ENCODE data around the gene SLC12A6.
"Not testable (repeated sequence)": the region's sequence is repeated elsewhere in the genome, so short reads cannot be mapped to it uniquely, and the experiment has no call there.

The SLC12A6 gene

DNA sequence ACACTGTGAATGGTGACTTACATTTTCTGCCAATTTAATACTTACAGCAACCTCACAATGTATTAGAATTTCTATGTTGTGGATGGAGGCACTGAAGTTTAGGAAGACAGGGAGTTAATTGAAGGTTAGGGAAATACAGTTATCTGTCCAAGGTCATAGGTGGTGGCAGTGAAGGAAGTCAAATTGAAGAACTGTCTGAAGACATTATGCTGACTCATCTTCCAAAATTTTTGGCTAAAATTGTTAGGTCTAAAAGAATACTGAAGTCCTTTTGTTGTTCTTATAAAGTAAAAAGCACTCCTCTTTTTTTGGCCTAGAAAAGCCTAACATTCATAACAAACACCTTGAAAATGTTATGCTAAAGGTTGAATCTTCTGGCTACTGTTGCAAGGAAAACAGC, 85.0 kb downstream of the SLC12A6 start:
- DNase-seq: no peak

DNA sequence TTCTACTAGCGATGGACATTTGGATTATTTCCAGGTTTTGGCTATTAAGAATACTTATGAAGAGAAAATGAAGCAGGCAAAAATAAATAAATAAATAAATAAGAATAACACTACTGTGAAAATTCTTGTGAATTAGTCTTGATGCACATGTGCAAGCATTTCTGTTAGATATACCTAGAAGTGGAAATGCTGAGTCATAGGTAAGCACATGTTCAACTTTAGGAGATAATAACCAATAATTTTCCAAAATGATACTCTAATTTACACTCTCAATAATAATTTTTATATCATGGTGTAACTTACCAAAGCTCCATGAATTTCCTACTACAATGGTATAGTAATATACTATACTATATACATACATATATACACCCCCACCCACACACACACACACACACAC, 89.4 kb downstream of the SLC12A6 start:
- DNase-seq: no peak

DNA sequence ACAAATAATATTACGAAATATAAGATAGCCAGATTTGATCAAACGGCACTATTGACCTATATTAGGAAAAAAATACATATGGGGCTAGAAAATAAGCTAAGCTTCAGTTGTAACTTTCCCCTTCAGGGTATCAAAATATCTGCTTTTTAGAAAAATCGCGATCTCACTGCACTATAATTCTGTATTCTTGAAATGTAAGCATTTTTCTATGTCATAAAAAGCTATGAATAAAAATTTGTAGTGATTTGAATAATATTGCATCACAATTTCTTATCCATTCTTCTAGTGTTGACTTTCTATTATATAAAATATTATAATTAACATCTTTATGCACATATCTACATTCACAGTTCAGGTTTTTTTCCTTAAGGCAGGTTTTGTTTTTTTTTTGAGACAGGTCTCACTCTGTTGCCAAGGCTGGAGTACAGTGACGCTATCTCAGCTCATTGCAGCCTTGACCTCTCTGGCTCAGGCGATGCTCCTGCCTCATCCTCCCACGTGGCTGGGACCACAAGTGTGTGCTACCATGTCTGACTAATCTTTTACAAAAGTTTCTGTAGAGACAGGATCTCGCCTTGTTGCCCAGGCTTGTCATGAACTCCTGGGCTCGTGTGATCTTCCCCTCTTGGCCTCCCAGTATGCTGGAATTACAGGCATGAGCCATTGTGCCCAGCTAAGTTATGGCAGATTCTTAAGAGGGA, 91.2 kb downstream of the SLC12A6 start:
- no peak for DNase-seq

DNA sequence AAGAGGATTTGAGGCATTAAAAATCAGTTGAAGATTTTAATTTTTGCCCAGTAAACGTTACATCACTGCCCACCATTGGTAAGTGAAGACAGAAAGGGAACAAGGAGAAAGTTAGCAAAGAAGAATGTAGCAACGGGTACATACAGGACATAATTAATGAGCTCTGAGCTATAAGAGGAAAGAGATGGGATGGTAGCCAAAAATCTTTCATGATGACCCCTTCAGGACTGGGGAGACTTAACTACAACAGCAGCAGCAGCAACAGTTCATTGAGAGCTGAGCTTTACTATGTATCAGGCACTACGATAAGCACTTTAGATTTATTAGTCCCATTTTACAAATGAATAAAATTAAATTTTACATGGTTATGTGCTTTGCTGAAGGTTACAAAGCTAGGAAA, 94.4 kb downstream of the SLC12A6 start:
- DNase-seq: no peak

DNA sequence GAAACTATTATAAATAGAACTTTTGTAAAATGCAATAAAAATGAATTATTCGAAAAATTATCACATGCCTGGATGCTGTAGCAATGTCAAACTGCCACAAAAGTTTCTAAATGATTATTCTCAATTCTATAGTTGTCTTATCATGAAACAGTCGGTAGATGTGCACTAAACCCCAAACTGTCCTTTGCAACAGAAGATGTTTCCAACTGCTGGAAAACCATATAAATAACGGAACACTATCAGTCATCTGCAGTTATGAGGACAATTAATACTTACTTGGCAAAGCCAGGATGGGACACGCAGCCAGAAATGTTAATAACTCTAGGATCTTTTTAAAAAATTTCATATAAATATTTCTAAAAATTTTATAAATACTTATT, 95.3 kb downstream of the SLC12A6 start:
- DNase-seq: no peak

DNA sequence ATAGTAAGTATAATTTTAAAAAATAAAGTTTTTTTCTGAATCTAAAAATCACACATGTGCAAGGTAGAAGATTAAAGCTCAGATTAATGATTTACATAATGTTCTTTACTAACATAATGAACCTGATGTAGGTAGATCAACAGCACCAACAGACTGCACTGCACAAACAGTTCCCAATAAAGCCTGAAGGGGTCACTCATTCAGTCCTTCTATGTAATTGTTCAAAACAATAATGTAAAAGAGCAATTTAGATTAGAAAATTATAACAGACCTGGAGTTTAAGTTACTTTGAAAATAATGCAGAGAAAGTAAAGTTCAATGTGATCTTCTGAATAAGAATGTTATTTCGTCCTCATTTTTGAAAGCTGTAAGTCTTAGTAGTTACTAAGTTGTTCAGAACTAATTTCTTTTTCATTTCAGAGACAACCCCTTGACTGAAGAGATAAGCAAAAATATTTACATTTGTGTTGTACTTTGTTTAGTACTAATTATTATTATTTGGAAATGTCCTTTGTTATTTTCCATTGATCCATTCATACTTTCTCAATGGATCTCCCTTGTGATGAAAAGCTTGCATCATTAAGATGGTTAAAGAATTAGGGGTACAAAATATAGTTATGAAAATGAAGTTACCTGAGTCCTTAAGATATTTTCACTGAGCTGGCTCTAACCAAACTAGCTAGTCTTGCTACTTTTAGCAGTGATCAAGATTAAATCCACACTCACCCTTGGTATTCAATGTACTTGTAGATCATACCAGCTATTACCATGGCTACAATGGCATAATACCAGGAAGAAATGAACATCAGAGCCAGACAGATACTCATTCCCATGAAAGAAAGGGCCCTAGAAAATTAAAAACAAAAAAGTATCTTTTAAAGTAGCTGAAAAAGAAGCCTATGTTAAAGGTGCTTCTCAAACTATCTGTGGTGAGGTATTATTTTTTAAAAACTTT, 95.9 kb downstream of the SLC12A6 start:
- peak; percentile 45 to 62 (median 52) for DNase-seq

DNA sequence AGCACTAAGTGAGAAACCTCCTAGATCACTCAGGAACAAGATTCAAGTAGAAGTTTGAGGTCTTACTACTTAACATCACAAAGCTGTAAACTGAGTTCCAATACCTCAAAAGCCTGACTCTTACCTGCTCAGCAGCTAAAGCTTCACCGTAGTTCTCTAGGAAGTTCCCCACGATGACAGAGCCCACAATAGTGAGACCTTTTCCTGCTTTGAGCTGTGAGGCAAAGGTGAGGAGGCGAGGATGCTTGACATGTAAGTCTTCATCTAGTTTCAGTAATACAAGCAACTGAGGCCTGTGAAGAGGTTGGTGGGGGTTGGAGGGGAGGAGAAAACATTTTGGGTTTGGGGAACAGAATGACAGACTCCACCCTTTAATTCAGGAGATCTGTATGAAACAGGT, 97.0 kb downstream of the SLC12A6 start:
- DNase-seq: no peak

DNA sequence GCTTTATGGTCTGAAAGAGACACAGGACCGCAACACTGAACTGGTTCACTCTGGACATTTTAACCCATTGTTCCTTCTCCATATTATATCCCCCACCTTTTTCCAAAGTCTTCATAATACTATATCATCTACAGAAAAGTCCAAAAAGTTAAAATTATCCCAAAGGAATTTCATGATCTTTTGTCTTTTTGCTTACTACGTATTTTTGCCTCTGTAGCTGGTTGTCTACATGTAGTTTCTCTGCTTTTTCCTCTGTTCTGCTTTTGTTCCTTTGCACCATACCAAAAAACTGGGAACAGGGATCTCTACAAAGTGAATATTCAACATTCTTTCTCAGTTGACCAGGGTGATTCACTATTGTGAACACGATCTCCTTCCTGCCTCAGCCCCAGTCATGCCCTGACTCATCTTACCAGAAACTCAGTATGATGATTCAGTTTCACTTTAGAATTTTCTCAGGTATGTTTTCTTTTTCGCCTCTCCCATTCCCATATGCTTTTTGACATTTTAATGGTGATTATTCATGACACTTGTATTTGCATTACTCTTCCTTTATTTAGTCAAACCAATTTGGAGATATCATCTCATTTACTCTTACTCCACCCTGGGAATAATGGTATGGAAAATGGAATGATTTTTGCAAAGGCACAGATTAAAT, 98.3 kb downstream of the SLC12A6 start:
- peak in 3 of 4 experiments; percentile 19 to 38 (median 34) for DNase-seq

DNA sequence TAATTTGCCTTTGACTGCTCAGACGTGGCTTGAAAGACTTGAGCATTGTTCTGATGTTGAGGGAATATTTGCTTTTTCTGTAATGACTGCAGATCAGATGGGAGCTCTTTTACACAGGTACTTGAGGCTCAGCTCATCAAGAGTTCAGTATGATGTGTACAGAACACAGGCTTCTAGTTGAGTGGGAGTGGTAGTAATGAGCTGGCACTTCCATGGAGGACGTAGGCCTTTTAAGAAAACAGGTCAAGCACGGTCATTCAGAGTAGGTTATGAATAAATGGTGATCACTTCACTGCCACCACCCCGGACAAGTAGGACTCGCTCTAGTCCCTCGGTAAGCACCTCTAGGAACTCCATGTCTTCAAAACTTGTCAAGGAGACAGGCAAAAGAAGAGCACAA, 104.0 kb downstream of the SLC12A6 start:
- no peak for DNase-seq

DNA sequence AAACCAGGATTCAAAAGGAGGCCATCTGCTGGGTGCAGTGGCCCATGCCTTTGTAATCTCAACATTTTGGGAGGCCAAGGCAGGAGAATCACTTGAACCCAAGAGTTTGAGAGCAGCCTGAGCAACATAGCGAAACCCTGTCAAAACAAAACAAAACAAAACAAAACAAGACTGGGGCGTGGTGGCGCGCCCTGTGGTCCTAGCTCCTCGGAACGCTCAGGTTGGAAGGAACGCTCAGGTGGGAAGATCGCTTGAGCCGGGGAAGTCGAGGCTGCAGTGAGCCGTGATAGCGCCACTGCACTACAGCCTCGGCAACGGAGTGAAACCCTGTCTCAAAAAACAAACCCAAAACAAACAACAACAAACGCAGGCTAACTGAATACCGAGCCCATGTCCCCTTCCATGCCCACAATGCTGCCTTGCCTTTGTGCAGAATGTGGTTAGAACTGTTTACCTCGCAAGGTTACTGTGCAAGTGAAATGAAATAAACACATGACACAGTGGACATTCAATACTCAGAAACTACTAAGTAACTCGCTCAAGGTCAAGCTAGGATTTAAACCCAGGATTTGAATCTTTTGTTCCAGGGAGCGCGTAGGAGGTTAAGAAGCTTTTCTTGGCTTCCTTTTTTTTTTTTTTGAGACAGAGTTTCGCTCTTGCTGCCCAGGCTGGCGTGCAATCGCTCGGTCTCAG, 113.5 kb downstream of the SLC12A6 start:
- DNase-seq: peak; percentile 50 to 69 (median 62)

DNA sequence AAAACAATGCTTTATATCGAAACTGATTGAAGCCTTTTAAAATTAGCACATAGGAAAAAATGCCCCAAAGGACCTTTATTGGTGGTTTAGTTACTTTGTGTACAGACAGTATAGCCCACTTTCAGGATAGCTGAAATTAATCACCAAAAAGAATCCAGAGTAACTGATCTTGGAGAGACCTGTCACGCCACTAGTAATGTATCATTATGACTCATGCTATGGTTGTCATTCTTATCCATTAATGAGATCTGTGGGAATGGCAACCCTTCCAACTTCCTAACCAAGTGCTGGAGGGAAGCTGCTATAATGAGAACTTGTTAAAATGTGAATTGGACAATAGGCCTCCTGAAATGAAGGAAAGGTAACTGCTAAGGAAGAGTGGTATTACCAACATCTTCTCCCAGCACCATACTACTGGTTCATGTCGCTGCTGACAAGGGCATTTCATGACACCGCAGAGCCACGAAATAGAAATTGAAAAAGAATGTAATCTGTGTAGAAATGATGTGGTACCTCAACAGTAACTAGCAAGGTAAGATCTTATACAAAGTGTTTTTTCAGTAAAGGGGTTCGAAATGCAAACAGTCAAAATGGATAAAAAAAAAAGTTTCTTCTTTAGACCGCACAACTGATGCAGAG, 119.9 kb downstream of the SLC12A6 start:
- DNase-seq: no peak

DNA sequence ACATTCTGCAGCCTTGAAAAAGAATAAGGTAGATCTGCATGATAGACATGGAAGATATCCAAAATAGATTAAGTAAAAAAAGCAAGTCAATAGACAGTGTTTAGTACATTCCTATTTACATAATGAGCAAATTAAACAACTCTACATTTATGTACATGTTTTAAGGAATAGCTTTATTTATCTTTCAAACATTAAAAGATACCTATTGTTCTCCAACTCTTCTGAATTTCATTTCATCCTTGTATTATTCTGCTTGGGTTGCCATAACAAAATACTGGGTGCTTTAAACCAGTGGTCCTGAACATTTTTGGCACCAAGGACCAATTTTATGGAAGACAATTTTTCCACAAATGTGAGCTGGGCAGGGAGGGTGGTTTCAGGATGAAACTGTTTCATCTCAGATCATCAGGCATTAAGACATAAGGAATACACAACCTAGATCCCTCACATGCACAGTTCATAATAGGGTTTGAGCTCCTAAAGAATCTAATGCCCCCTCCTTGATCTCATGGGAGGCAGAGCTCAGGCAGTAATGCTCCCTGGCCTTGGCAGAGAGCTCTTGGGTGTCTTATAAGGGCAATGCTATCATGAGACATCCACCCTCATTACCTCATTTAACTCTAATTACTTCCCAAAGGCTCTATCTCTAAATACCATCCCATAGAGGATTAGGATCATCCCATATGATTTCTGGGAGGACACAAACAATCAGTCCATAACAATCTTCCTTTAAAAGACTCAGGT, 120.9 kb downstream of the SLC12A6 start:
- DNase-seq: no peak

DNA sequence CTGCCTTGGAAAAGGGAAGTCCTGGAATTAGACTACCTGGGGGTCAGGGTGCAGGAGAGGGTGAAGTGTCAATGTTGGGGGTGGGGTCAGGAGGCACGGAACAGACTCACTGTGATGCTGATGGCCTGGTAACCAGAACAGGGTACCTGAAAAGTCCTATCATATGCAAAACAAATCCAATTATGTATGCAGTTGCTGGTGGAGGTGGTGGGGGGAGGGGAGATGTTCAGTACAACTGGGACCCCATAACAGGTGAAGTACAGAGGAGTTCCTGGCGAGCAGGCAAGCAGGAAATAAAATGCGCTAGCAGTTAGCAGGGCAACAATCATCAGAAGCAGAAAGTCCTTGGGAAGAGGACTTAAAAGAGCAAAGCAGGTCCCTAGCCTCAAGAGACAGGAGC, 123.4 kb downstream of the SLC12A6 start:
- DNase-seq: no peak

DNA sequence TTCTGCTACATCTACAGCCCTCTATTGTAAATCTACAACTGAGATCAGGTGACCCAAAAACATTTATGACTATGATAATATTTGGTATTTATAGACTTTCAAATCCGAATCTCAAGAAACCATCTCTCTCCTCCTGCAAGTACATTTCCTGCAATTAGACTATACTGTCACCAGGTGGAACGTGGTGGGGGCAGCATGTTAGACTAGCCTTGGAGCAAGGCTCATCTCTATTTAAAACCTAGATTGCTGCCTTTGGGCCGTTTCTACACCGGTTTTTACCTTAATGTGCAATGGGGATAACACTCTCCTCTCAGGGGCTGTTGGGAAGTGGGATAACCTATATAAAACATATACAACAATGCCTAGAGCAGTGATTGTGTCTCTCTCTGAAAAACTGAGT, 123.9 kb downstream of the SLC12A6 start:
- no peak for DNase-seq

DNA sequence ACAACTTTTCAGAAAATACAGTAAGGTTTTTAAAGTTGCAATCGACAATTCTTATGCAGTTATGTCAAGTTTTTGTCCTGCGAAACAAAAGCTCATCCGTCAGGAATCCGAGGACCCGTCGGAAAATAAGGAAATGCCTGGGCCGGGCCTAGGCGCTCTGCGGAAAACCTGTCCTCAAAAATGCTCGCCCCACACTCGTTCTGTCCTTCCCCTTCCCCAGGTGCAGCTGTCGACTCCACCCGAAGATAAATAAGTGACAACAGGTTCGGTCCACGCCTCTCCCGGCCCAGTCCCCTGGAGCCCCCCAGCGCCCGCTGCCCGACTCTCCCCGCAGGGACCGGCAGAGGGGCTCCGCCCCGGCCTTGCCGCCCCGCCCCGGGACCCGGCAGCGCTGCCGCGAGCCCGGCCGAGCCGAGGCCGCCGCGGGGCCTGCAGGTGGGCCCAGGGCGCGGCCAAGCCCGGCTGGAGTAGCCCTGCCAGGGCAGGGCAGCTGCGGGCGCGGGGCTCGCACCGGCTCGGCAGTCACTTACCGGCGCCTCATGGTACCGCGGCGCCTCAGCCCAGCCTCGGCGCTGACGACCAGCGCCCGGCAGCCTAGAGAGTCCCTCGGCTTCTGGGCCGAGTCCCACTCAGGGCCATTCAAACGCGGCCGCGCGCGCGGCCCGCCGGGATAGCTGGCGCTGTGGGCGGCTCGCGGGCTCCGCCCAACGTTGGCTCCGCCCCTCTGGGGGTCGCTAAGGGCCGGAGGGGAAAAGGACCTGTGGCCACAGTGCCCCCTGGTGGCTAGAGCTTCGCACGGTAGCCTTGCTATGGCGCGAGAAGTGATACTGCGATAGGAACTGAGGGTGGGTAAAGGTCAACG, 127.9 kb downstream of the SLC12A6 start, which contains the start of gene KATNBL1:
TSS of gene KATNBL1 (minus strand) at position 676 of the 862 bp plus-strand sequence. CDS start 46,420 bp downstream, outside the sequence.
- peak; percentile 98 to 100 (median 99) for DNase-seq

DNA sequence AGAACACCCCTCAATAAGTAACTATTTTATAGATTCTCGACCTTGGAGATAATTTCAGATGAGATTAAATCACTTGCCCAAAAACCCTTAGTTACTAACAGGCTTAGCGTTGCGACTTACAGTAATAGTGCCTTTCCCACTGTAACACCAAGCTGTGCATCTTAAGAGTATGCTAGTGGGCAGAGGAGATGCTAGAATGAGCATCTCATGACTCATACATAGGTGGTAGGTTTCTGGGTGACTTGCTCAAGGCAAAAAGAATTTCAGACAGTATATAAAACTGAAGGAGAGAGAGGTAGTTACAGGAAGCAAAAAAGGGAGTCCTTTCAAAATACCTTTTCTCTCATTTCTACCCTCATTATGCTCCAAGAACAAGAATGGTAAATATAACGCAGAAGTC, 131.6 kb downstream of the SLC12A6 start:
- no peak for DNase-seq

DNA sequence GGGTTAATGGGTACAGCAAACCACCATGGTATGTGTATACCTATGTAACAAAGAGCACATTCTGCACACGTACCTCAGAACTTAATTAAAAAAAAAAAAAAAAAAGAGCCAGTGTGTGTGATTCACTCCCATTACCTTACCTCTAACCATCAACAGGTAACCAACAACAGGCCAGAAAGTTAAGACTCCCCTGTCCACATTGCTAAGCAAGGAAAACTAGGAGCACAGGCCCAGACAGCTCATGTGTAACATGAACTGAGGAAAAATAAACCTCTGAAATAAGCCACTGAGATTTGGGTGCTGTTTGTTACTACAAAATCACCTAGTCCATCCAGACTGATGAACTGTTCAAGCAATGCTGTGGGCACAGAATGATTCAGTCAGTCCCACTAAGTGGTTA, 133.6 kb downstream of the SLC12A6 start:
- DNase-seq: no peak

DNA sequence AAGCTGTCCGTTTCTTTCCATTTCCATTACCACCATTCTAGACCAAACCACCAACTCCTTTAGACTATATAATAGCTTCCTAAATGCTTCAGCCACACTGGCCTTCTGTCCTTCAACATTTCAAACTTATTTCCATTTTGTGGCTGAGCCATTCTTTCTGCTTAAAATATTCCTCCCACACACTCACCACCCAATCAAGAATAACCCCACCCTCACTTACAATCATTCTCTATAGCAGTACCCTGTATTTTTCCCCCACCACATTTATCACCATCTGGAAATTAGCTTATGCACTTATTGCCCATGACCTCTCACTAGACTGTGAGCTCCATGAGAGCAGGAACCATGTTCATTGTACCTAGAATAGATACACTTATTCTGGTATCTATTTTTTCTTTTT, 134.3 kb downstream of the SLC12A6 start:
- no peak for DNase-seq

DNA sequence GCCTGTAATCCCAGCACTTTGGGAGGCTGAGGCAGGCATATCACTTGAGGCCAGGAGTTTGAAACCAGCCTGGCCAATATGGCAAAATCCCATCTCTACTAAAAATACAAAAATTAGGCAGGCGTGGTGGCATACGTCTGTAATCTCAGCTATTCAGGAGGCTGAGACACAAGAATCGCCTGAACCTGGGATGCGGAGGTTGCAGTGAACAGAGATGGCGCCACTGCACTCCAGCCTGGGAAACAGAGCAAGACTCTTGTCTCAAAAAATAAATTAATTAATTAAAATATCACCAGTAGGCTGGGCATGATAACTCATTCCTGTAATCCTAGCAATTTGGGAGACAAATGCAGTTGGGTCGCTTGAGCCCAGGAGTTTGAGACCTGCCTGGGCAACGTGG, 144.3 kb downstream of the SLC12A6 start:
- not testable (repeated sequence) for DNase-seq

DNA sequence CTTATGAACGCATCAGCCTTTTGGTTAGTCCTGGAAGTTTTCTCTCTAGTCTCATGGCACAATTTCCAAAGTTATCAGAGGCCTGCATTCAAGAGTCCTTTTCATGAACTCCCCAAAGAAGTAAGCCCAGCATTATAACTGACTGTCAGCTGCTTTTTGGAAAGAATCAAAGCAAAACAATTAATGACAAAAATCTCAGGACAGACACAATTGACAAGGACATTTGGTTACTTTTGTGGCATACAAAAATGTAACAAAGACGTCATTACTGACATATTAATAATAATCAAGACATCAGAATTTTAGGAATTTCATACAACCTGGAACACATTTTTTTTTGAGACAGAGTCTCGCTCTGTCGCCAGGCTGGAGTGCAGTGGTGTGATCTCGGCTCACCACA, 148.9 kb downstream of the SLC12A6 start:
- DNase-seq: no peak

All from suppressor macrophage (primary cell).